ENCODE measurements around the gene SVEP1. TPM values are rescaled to one million over a fixed set of nuclear protein-coding genes. Genes with fewer than 3 reads are reported as not detected.

SVEP1 gene
- total and polyA plus RNA-seq, 2 of the 13 experiments (the other 11 are each of a cell fraction or from before 2014, with no cell fraction given), result not detected

DNA sequence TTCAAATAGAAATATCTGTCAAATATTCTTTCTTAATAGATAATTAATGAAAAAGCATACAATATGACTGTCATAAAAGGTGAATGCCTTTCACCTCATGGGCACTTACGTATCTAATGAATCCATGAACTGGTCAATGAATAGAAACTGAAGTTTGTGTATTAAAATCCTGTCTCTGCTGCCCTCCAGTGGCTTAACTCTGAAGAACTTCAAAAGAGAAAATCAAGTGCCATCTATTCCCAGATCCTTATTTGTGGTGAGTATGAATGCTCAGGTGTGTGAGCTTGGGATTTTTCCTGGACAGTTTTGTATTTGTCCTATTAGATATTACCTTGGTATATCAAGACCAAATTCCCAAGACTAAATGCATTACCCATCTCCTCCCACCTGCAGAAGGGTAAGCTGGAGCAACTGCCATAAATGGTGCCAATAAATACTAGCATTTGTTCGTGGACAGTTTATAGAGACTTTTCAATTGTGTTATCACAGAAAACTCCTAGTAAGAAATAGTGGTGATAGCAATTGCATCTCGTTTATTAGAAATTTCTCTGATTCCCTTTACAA lies 44.0 kb upstream of the SVEP1 start (continued):
- TF ChIP-seq ZNF784 (CRISPR knock-in tag; IDR thresholded peaks at IDR 0.05; ENCODE audit: borderline replicate concordance), result no peak

DNA sequence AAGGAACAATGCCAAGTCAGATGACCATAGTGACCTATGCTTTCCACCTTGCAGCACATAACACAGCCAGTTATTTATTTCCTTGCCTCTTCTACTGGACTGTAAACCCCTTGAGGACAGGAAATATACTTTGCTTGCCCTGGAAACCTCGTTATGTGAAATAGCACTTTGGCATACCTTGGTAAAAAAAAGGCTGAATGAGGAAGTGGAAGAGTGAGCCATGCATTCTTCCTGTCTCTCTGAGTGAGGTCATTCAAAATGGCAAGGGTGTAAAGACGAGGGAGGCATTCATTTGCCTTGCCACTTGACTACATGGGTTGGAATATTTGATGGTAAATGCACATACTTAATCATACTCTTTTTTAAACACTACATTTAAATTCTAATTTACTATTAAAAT lies 42.8 kb upstream of the SVEP1 start:
- no peak for TF ChIP-seq NRL (CRISPR knock-in tag; IDR thresholded peaks at IDR 0.05; ENCODE audit: borderline replicate concordance)
- TF ChIP-seq TCF12 (IDR thresholded peaks at IDR 0.05), result no peak
- TF ChIP-seq TCF12 (CRISPR knock-in tag; IDR thresholded peaks at IDR 0.05), result no peak
- no peak overlapping the region for H3K9ac ChIP-seq (ENCODE audit: insufficient read depth, low read depth, low read length)
- no TSS peak for BruUV-seq (replicated peaks)
- no peak for FAIRE-seq
- POLR2A ChIA-PET, result no interaction called here
- H3K27me3 ChIP-seq (ENCODE audit: control insufficient read depth in 1 of 2, insufficient read depth in 2 of 2, low read length in 2 of 2), result no peaks in the 10 kb centered on the region
- H3K4me2 ChIP-seq (ENCODE audit: low read depth, low read length), result no peak overlapping the region
- intact Hi-C loops (cut with micrococcal nuclease; ENCODE audit: unreplicated experiment) (loop anchor here (2.0 to 5.0 kb wide), 4 partner anchors 196 to 725 kb away; no protein-coding TSS in a partner anchor), in situ Hi-C loops (cut with HindIII; ENCODE audit: extremely low pct_ligation_motif_present, low pct_unique_long_range_greater_than_20kb) (loop anchor here (5.0 kb wide), 2 partner anchors 170 to 440 kb away; no protein-coding TSS in a partner anchor)
- WGBS (ENCODE audit: low lambda C conversion rate), result 2% methylated on average over 2 of the region's 2 CpGs
- no peaks in the 10 kb centered on the region for H3K4me1 ChIP-seq (ENCODE audit: insufficient read depth, low read length)
- no peak for DNase-seq (ENCODE audit: low spot score)
- no peaks in the 10 kb centered on the region for H4K20me1 ChIP-seq (ENCODE audit: insufficient read depth, low read length)
- H3K36me3 ChIP-seq (replicated peaks in 1 of 2; ENCODE audit: control insufficient read depth in 1 of 2, insufficient read depth in 2 of 2, low read length in 2 of 2), result no peaks in the 10 kb centered on the region
- no peak for ATAC-seq
- CTCF ChIA-PET (ENCODE audit: low intra/inter-chr PET ratio, low total read pairs), result interaction anchor here (1.9 kb wide), 1 partner anchor 170 kb away, joined by 16 read pairs; no protein-coding TSS in a partner anchor
- no peak overlapping the region for H2AFZ ChIP-seq (ENCODE audit: low read length)
- H3K79me2 ChIP-seq (ENCODE audit: insufficient read depth, low read length), result no peaks in the 10 kb centered on the region
- H3K27ac ChIP-seq (ENCODE audit: extremely low read length, insufficient read depth, low read length), result no peak overlapping the region
- no peaks in the 10 kb centered on the region for H3K9me3 ChIP-seq (ENCODE audit: low read length)
- no peak overlapping the region for H3K4me3 ChIP-seq (replicated peaks in 1 of 3; ENCODE audit: insufficient read depth in 1 of 3, low read depth in 2 of 3, low read length in 3 of 3)

- DNase-seq (ENCODE audit: low spot score), result no peak
- POLR2A ChIA-PET, result no interaction called here
- in situ Hi-C loops (cut with HindIII; ENCODE audit: extremely low pct_ligation_motif_present, low pct_unique_long_range_greater_than_20kb) (loop anchor here (5.0 kb wide), 2 partner anchors 168 to 438 kb away; no protein-coding TSS in a partner anchor), intact Hi-C loops (cut with micrococcal nuclease; ENCODE audit: unreplicated experiment) (loop anchor here (5.0 kb wide), 3 partner anchors 553 to 723 kb away; no protein-coding TSS in a partner anchor)
- H3K9ac ChIP-seq (ENCODE audit: insufficient read depth, low read depth, low read length), result no peak overlapping the region
- no peak overlapping the region for H3K27ac ChIP-seq (ENCODE audit: extremely low read length, insufficient read depth, low read length)
- no peaks in the 10 kb centered on the region for H3K4me1 ChIP-seq (ENCODE audit: insufficient read depth, low read length)
- H3K27me3 ChIP-seq (ENCODE audit: control insufficient read depth in 1 of 2, insufficient read depth in 2 of 2, low read length in 2 of 2), result no peaks in the 10 kb centered on the region
- H3K79me2 ChIP-seq (ENCODE audit: insufficient read depth, low read length), result no peaks in the 10 kb centered on the region
- H3K4me2 ChIP-seq (ENCODE audit: low read depth, low read length), result no peak overlapping the region
- no TSS peak for BruUV-seq (replicated peaks)
- 2% methylated on average over 3 of the region's 3 CpGs for WGBS (ENCODE audit: low lambda C conversion rate)
- H4K20me1 ChIP-seq (ENCODE audit: insufficient read depth, low read length), result no peaks in the 10 kb centered on the region
- no peaks in the 10 kb centered on the region for H3K9me3 ChIP-seq (ENCODE audit: low read length)
- ATAC-seq, result no peak
- FAIRE-seq, result no peak
- no peaks in the 10 kb centered on the region for H3K36me3 ChIP-seq (replicated peaks in 1 of 2; ENCODE audit: control insufficient read depth in 1 of 2, insufficient read depth in 2 of 2, low read length in 2 of 2)
- H3K4me3 ChIP-seq (replicated peaks in 1 of 3; ENCODE audit: insufficient read depth in 1 of 3, low read depth in 2 of 3, low read length in 3 of 3), result no peak overlapping the region
- no peak overlapping the region for H2AFZ ChIP-seq (ENCODE audit: low read length)
- CTCF ChIA-PET (ENCODE audit: low intra/inter-chr PET ratio, low total read pairs), result no interaction called here
- no peak for TF ChIP-seq ATF7 (IDR thresholded peaks at IDR 0.05)
- TF ChIP-seq ATF7 (CRISPR knock-in tag; IDR thresholded peaks at IDR 0.05), result no peak
- TF ChIP-seq ZBTB25 (CRISPR knock-in tag; IDR thresholded peaks at IDR 0.05), result no peak
- TF ChIP-seq, protein P1, sequence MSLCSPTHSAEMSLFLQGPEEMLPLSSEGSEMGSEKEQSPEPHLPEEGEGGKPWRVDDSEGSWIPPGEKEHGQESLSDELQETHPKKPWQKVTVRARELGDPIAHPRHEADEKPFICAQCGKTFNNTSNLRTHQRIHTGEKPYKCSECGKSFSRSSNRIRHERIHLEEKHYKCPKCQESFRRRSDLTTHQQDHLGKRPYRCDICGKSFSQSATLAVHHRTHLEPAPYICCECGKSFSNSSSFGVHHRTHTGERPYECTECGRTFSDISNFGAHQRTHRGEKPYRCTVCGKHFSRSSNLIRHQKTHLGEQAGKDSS (CRISPR knock-in tag; IDR thresholded peaks at IDR 0.05; ENCODE audit: borderline replicate concordance, low read depth), result no peak
- TF ChIP-seq TOE1 (CRISPR knock-in tag; IDR thresholded peaks at IDR 0.05), result no peak
- TF ChIP-seq, protein P2, sequence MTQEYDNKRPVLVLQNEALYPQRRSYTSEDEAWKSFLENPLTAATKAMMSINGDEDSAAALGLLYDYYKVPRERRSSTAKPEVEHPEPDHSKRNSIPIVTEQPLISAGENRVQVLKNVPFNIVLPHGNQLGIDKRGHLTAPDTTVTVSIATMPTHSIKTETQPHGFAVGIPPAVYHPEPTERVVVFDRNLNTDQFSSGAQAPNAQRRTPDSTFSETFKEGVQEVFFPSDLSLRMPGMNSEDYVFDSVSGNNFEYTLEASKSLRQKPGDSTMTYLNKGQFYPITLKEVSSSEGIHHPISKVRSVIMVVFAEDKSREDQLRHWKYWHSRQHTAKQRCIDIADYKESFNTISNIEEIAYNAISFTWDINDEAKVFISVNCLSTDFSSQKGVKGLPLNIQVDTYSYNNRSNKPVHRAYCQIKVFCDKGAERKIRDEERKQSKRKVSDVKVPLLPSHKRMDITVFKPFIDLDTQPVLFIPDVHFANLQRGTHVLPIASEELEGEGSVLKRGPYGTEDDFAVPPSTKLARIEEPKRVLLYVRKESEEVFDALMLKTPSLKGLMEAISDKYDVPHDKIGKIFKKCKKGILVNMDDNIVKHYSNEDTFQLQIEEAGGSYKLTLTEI (CRISPR knock-in tag; conservative IDR thresholded peaks at IDR 0.05), result no peak
- no peak for TF ChIP-seq ZNF256 (CRISPR knock-in tag; conservative IDR thresholded peaks at IDR 0.05)
- no peak for TF ChIP-seq CBFB (CRISPR knock-in tag; IDR thresholded peaks at IDR 0.05)
- no peak for TF ChIP-seq SIN3B (IDR thresholded peaks at IDR 0.05; ENCODE audit: low read length)
Measured at GRCh38 chr9:110620726-110621125, 41.2 kb upstream of the SVEP1 start.

All from HepG2 (cell line).